Left renal cortex interstitium (tissue), 4 donors: ENCODE measurements around the gene ROGDI. TPM values are rescaled to one million over a fixed set of nuclear protein-coding genes. Genes with fewer than 3 reads are reported as not detected.
"Not testable (repeated sequence)": the region's sequence is repeated elsewhere in the genome, so short reads cannot be mapped to it uniquely, and the experiment has no call there.

Experiments
- DNase-seq, 4 donors: peaks; one replicate each; pipeline ENCODE4 v3.0.0-alpha.2; 2013; ENCODE audit warnings: low read depth in 4 of 4, low spot score in 2 of 4, missing footprints in 1 of 4
- polyA plus RNA-seq, 4 donors: library from polyadenylated mRNA; unstranded; fragments of 120-200 nt; gene quantifications; one replicate each; pipeline ENCODE4 v1.2.1, GENCODE V29; 2013; ENCODE audit not compliant: insufficient read length in 4 of 4

The ROGDI gene
- polyA plus RNA-seq, 4 donors: 29.8 to 58.2 (median 40.9) TPM

DNA sequence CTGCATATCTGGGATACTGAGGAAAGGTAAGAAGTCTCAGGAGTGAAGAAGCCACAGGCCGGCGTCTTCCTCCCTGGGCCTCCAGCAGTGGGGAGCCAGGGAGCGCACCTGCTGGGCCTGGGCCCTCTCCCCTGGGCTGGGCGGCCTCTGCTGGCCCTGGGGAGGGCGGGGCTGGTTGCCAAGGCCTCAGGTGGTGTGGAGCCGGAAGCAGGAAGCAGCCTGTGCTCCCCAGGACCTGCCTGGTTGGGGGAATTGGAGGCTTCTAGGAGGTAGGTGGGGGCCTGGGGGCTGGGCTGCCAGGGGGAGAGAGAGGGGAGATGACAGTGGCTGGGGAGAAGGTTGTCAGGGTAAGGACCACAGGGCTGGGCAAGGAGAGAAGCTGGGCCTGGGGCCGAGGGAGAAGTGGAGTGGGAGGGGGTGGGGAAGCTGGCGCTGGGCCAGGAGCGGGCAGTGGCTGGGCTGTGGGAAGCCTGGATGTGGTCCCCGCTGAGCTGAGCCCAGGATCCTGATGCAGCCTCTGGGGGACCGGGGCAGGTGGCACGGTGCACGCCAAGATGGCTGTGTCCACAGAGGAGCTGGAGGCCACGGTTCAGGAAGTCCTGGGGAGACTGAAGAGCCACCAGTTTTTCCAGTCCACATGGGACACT lies 7.1 kb downstream of the ROGDI start, which contains the start of gene SMIM22:
TSS of gene SMIM22 (plus strand) at position 189 of the 647 bp plus-strand sequence. CDS start at position 555, 366 bp downstream.
- no peak for DNase-seq

DNA sequence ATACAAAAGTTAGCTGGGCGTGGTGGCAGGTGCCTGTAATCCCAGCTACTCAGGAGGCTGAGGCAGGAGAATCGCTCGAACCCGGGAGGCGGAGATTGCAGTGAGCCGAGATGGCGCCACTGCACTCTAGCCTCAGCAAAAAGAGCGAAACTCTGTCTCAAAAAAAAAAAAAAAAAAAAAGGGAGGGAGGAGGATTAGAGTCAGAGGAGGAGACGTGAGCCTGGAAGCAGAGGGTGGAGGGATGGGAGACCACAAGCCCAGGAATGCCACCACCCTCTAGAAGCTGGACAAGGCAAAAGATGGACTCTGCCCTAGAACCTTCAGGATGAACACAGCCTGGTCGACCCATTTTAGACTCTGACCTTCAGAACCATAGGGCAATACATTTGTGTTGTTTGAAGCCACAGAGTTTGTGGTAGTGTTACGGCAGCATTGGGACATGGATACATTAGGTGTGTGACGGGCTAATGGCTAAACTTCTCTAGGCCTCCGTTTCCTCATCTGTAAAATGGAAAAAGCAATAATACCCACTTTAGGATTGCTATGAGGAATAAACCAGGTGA lies 9.4 kb downstream of the ROGDI start:
- DNase-seq: no peak

DNA sequence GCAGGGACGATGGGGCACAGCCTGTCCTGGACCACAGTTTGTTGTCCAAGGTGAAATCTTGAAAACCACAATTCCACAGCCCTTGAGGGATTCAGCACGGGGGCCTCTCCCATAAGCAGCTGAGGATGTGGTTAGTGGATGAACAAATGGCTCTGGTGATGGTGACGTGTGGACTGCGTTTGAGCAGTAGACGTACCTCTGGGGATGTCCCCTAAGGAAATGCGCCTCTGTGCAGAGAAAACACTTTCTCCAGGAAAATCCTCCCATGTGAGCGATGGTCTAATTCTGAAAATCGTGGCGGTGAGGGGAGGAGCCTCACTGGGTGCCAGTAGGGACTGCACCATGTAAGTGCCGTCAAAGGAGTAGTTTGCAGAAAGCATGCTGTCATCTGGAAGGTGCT lies 11.6 kb downstream of the ROGDI start:
- DNase-seq: no peak

DNA sequence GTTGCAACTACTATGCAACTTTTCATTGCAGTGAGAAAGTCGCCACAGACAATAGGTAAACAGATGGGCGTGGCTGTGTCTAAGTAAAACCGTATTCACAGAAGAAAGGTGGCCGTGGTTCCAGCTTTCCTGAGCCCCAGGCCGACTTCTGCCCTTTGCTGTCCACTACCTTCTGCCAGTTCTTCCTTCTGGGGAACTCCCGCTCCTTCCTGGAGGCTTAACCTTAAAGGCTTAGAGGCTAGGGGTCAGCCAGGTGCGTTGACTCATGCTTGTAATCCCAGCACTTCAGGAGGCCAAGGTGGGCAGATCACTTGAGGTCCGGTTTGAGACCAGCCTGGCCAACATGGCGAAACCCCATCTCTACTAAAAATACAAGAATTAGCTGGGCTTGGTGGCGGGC lies 12.2 kb downstream of the ROGDI start:
- DNase-seq: no peak

GRCh38 chr16:4788910-4789309 lies 13.5 kb downstream of the ROGDI start:
- DNase-seq: no peak

GRCh38 chr16:4788489-4788889 lies 13.9 kb downstream of the ROGDI start:
- no peak for DNase-seq

- DNase-seq: no peak
These were observed 14.6 kb downstream of the ROGDI start, which contains the start of gene SEPTIN12 for GRCh38 chr16:4787627-4788482. TSS of gene SEPTIN12 (minus strand) at chr16:4788345. CDS start at chr16:4787645, 700 bp downstream.

DNA sequence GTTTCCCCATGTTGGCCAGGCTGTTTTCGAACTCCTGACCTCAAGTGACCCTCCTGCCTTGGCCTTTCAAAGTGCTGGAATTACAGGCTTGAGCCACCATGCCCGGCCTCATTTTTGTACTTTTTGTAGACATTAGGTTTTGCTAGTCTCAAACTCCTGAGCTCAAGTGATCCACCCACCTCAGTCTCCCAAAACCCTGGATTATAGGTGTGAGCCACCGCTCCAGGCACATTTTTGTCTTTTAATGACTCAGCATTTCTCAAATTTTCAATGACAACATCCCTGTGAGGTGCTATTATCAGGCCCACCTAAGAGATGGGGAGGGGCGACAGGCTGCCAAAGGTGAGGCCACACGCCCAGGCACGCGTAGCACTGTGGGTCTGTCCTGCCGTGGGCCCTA lies 15.4 kb downstream of the ROGDI start:
- DNase-seq: no peak

DNA sequence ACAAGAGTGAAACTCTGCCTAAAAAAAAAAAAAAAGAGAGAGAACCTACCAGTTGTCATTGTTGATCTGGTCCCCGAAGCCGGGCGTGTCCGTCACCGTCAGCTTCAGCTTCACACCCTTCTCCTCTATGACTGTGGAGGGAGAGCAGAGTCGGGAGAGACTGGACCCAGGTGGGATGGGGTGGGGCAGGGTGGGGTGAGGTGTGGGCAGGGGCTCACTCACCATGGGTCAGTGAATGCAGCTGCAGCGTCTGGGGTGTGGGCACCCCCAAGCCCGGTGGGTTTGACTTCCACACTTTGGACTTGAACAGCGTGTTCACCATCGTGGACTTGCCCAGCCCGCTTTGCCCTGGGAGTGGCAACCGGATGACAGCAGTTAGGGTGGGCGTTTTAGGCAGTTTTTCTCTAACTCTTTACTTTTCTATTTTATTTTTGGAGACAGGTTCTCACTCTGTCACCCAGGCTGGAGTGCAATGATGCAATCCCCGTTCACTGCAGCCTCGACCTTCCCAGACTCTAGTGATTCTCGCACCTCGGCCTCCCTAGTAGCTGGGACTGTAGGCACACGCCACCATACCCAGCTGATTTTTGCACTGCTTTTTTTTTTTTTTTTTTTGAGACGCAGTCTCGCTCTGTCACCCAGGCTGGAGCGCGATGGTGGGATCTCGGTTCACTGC lies 16.5 kb downstream of the ROGDI start:
- no peak for DNase-seq

- not testable (repeated sequence) for DNase-seq
These were observed 17.9 kb downstream of the ROGDI start for GRCh38 chr16:4784444-4784987.

DNA sequence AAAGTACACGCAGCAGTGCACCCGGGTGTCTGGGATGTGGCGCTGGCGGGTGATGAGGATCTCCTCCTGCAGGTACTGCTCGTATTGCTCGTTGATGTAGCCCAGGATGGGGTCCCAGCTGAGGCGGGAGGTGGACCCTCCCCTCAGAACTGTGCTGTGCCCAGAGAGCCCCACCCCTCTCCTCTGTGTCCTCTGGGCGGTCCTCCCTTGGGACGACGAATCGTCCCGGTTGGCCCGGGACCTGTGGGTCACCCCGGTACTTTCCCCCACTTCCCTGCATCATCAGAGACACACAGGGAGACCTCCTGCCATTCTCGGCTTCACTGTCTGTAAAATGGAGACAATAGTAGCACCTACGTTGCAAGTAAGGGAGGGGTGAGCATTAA lies 18.5 kb downstream of the ROGDI start:
- DNase-seq: no peak

DNA sequence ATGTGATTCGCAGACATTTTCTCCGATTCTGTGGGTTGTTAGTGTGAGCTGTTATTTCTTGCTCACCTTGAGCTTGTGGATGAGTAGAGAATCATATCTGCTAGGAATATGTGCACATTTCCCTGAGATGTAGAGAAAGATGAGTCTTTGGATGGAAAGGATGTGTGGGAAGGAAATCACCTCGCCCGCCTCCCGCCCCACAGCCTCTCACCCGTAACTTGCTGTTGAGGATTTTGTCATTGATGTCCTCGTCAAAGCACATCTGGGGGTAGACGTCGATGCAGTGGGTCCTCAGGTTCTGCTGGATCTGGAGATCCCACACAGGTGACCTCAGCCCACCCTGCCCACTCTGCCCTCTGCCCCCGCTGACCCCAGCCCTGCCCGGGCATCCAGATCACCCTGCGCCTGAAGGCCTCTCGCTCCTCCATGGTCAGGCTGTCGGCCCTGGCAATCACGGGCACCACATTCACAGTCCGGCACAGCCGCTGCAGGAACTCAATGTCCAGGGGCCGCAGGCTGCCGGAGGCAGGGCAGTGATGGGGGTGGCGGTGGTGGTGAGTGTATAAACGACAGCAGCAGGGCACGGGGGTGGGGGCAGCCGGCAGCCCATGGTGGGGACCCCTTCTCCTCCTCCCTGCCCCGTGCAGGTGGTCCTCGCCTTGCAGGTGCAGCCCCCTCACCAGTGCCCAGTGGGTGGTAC lies 19.0 kb downstream of the ROGDI start:
- DNase-seq: no peak

DNA sequence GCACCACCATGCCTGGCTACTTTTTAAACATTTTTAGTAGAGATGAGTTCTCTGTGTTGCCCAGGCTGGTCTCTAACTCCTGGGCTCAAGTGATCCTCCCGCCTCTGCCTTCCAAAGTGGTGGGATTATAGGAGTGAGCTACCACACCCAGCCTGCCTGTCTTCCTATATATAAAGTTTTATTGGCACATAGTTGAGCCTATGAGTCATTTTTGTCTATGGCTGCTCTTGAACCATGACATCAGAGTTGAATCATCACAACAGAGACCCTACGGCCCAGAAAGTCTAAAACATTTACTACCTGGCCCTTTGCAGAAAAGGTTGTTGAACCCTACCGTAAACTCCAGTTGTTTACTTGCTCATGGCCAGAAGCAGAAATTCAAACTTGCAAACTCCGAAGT lies 22.2 kb downstream of the ROGDI start:
- DNase-seq: no peak

- DNase-seq: no peak
These were observed 24.4 kb downstream of the ROGDI start for GRCh38 chr16:4778050-4778392.

GRCh38 chr16:4777339-4778049 lies 24.9 kb downstream of the ROGDI start:
- no peak for DNase-seq

- DNase-seq: no peak
These were observed 26.2 kb downstream of the ROGDI start for GRCh38 chr16:4776141-4776705.

DNA sequence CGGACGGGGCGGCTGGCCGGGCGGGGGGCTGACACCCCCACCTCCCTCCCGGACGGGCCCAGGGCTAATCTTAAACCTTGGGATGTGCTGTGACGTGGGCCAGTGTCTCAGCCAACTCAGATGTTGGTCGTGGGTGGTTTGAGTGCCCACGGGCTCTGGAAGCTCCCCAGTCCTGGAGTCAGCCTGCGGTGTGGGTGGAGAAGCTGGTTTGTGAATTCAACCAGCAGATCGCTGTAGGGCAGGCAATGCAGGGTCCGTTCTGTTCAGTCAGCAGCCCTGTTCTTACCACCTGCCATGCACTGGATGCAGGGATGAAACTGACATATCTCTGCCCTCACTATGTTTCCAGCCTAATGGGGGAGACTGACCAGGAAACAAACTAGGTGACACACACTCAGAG lies 27.4 kb downstream of the ROGDI start:
- no peak for DNase-seq

DNA sequence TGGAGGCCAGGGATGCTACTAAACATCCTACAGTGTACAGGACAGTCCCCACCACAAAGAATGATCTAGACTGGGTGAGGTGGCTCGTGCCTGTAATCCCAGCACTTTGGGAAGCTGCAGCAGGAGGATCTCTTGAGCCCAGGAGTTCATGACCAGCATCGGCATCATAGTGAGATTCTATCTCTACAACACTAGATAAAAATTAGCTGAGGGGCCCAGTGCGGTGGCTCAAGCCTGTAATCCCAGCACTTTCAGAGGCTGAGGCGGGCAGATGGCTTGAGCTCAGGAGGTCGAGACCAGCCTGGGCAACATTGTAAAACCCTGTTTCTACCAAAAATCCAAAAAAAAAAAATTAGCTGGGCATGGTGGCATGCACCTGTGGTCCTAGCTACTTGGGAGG lies 30.1 kb downstream of the ROGDI start:
- DNase-seq: no peak

DNA sequence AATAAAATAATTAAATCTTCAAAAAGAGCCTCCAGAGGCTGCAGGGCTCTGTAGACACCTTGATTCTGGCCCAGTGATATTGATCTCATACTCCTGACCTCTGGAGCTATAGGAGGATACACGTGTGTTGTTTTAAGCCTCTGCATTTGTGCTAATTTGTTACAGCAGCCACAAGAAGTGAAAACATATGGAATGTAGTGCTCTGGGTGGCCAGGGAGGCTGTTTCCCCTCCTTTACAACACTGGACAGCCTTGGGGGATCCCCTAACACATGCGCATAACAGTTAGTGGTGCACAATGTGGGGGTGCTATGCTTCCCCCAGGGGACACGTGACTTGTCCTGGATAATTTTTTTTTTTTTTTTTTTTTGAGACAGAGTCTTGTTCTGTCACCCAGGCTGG lies 30.8 kb downstream of the ROGDI start:
- DNase-seq: no peak
